ENCODE results near the gene FBXL12. TPM values are rescaled to one million over a fixed set of nuclear protein-coding genes. Genes with fewer than 3 reads are reported as not detected.
A peak's percentile ranks its signal among the peaks of the same experiment; 100 is the strongest.

Gene FBXL12
- polyA plus RNA-seq, 2 of the 4 experiments (the other 2 are of a cell fraction) = 10.3 to 10.5 TPM

- POLR2A ChIA-PET = no interaction called here
- DNase-seq (ENCODE audit: low read depth in 1 of 2, low spot score in 1 of 2) (no peak), FAIRE-seq (no peak), ATAC-seq (no peak)
- CTCF ChIA-PET = interaction anchor here (1.1 kb wide), 1 partner anchor 13 kb away, joined by 3 read pairs; no protein-coding TSS in a partner anchor
- H3K4me3 ChIP-seq = no peak overlapping the region
- H3K4me1 ChIP-seq = peaks cover 12% of the 10 kb centered on the region; the same call in 1 of the 3 replicates
- H3K27ac ChIP-seq = no peak overlapping the region
- no peak overlapping the region for H3K4me2 ChIP-seq
- peaks cover 3% of the 10 kb centered on the region; the same call in 1 of the 3 replicates for H3K9me3 ChIP-seq
- TF ChIP-seq FOXS1 (CRISPR knock-in tag; IDR thresholded peaks at IDR 0.05) (no peak), ESRRA (IDR thresholded peaks at IDR 0.05; ENCODE audit: borderline replicate concordance, low read length) (no peak)
- WGBS (ENCODE audit: missing lambda C conversion rate) = 86% methylated on average over 2 of the region's 2 CpGs
Measured at GRCh38 chr19:9782338-9782737, 36.5 kb downstream of the FBXL12 start.

GRCh38 chr19:9768175-9769112 is 50.4 kb downstream of the FBXL12 start, which contains the start of gene ZNF846:
Gene ZNF846, minus strand, starts transcription at chr19:9768738. Its CDS starts 3,788 bp downstream, at chr19:9764950.
- ChIA-PET CTCF (interaction anchor here (0.6 kb wide), 2 partner anchors 29 to 316 kb away, joined by 3 to 5 read pairs; no protein-coding TSS in a partner anchor), POLR2A (interaction anchor here (0.6 to 1.1 kb wide), 5 partner anchors 10 to 445 kb away, joined by 3 to 4 read pairs (median 3); partner anchors contain the start of genes UBL5 and ZNF559)
- FAIRE-seq = no peak
- H3K4me1 ChIP-seq = no peaks in the 10 kb centered on the region
- peak; percentile 100 for ATAC-seq
- peak within 1 kb of the TSS; percentile 59 for H3K4me3 ChIP-seq
- peak within 1 kb of the TSS; percentile 72 for H3K4me2 ChIP-seq
- peaks cover 47% of the 10 kb centered on the region for H3K9me3 ChIP-seq
- DNase-seq (ENCODE audit: low read depth in 1 of 2, low spot score in 1 of 2) = peak; percentile 84 to 96
- WGBS (ENCODE audit: missing lambda C conversion rate) = 23% methylated on average over 34 of the region's 65 CpGs
- peak within 1 kb of the TSS; percentile 80 to 97 for H3K27ac ChIP-seq
- peak; percentile 88 for TF ChIP-seq E2F6 (IDR thresholded peaks at IDR 0.05; ENCODE audit: borderline replicate concordance, low read depth)
- TF ChIP-seq ESRRA (IDR thresholded peaks at IDR 0.05; ENCODE audit: borderline replicate concordance, low read length) = no peak
- TF ChIP-seq ZFP36 (IDR thresholded peaks at IDR 0.05; ENCODE audit: borderline replicate concordance, partially characterized antibody) = no peak
- TF ChIP-seq BCL3 (IDR thresholded peaks at IDR 0.05) = 0 out of 3 replicates have a peak, but pooled peaks have one; percentile 28
- TF ChIP-seq REST (IDR thresholded peaks at IDR 0.05) = no peak
- peak; percentile 90 for TF ChIP-seq MAX (IDR thresholded peaks at IDR 0.05)
- 0 out of 2 replicates have a peak, but pooled peaks have one; percentile 12 for TF ChIP-seq MYC (IDR thresholded peaks at IDR 0.05; ENCODE audit: borderline replicate concordance, low read length)
- TF ChIP-seq POLR2A (IDR thresholded peaks at IDR 0.05; ENCODE audit: low read length) = peak; percentile 48
- TF ChIP-seq USF2 (IDR thresholded peaks at IDR 0.05) = no peak; the same call in 1 of the 2 replicates
- TF ChIP-seq JUN (IDR thresholded peaks at IDR 0.05) = peak in 1 of 2 experiments; percentile 75; a peak in 2 of 5 replicates
- TF ChIP-seq RARB (CRISPR knock-in tag; IDR thresholded peaks at IDR 0.05) = no peak

Small RNA genes within 50 kb of the gene (small RNA-seq; reads per million reads assigned to genes)
- 0 to 0.04 (median 0) reads per million in 6 experiments for gene RF00156

Other genes starting within 250 kb of the FBXL12 start
- gene ZNF121, start 234.6 kb downstream of the FBXL12 start, polyA plus RNA-seq (2011; rRNA removed) = 8.5 and 9.8 TPM in 2 replicates
- gene ZNF121, start 234.6 kb downstream of the FBXL12 start, polyA plus RNA-seq (2017; fragmentation: RNase III; extraction: RNeasy Plus Mini Kit Qiagen cat#74134 plus additional on column Dnase treatment) = 5.1 to 6.4 TPM (median 5.1 TPM) in 3 replicates
- gene ZNF561, start 197.8 kb downstream of the FBXL12 start, polyA plus RNA-seq (2011; rRNA removed) = 21.8 and 22.0 TPM in 2 replicates
- gene ZNF561, start 197.8 kb downstream of the FBXL12 start, polyA plus RNA-seq (2017; fragmentation: RNase III; extraction: RNeasy Plus Mini Kit Qiagen cat#74134 plus additional on column Dnase treatment) = 18.0 to 22.2 TPM (median 18.9 TPM) in 3 replicates
- 14.0 and 16.1 TPM in 2 replicates for gene ZNF562, start 144.0 kb downstream of the FBXL12 start, polyA plus RNA-seq (2011; rRNA removed)
- gene ZNF562, start 144.0 kb downstream of the FBXL12 start, polyA plus RNA-seq (2017; fragmentation: RNase III; extraction: RNeasy Plus Mini Kit Qiagen cat#74134 plus additional on column Dnase treatment) = 8.5 to 10.6 TPM (median 10.4 TPM) in 3 replicates
- 3.3 and 4.5 TPM in 2 replicates for gene ZNF846, start 50.3 kb downstream of the FBXL12 start, polyA plus RNA-seq (2011; rRNA removed)
- gene ZNF846, start 50.3 kb downstream of the FBXL12 start, polyA plus RNA-seq (2017; fragmentation: RNase III; extraction: RNeasy Plus Mini Kit Qiagen cat#74134 plus additional on column Dnase treatment) = 1.8 to 3.0 TPM (median 2.1 TPM) in 3 replicates
- 461 and 519 TPM in 2 replicates for gene UBL5, start 8.8 kb upstream of the FBXL12 start, polyA plus RNA-seq (2011; rRNA removed)
- 451 to 474 TPM (median 460 TPM) in 3 replicates for gene UBL5, start 8.8 kb upstream of the FBXL12 start, polyA plus RNA-seq (2017; fragmentation: RNase III; extraction: RNeasy Plus Mini Kit Qiagen cat#74134 plus additional on column Dnase treatment)
- gene PIN1, start 16.2 kb upstream of the FBXL12 start, polyA plus RNA-seq (2011; rRNA removed) = 20.5 and 30.0 TPM in 2 replicates
- gene PIN1, start 16.2 kb upstream of the FBXL12 start, polyA plus RNA-seq (2017; fragmentation: RNase III; extraction: RNeasy Plus Mini Kit Qiagen cat#74134 plus additional on column Dnase treatment) = 56.6 to 61.0 TPM (median 58.5 TPM) in 3 replicates
- gene OLFM2, start 117.4 kb upstream of the FBXL12 start, polyA plus RNA-seq (2011; rRNA removed) = 6.5 and 6.6 TPM in 2 replicates
- gene OLFM2, start 117.4 kb upstream of the FBXL12 start, polyA plus RNA-seq (2017; fragmentation: RNase III; extraction: RNeasy Plus Mini Kit Qiagen cat#74134 plus additional on column Dnase treatment) = 6.6 to 8.0 TPM (median 7.7 TPM) in 3 replicates
- 0.11 and 0.12 TPM in 2 replicates for gene COL5A3, start 191.4 kb upstream of the FBXL12 start, polyA plus RNA-seq (2011; rRNA removed)
- gene COL5A3, start 191.4 kb upstream of the FBXL12 start, polyA plus RNA-seq (2017; fragmentation: RNase III; extraction: RNeasy Plus Mini Kit Qiagen cat#74134 plus additional on column Dnase treatment) = 0.24 to 0.47 TPM (median 0.36 TPM) in 3 replicates
- gene RDH8, start 194.4 kb upstream of the FBXL12 start, polyA plus RNA-seq (2011; rRNA removed) = not detected in 2 replicates
- gene RDH8, start 194.4 kb upstream of the FBXL12 start, polyA plus RNA-seq (2017; fragmentation: RNase III; extraction: RNeasy Plus Mini Kit Qiagen cat#74134 plus additional on column Dnase treatment) = 0.05 TPM in 1 of 3 replicates, not detected in the others